Ishikawa (cell line): ENCODE data around the gene GRIK4.

ENCODE experiments used
- EP300 ChIP-seq: IDR thresholded peaks from 2 replicates; pipeline ENCODE4 v1.6.1; 2012; ENCODE audit warnings: borderline replicate concordance
- NFIC ChIP-seq: IDR thresholded peaks from 2 replicates; pipeline ENCODE4 v1.6.1; 2012
- TAF1 ChIP-seq: IDR thresholded peaks from 2 replicates; pipeline ENCODE4 v1.6.1; 2012; ENCODE audit warnings: low read depth, mild to moderate bottlenecking
- TEAD4 ChIP-seq: IDR thresholded peaks from 2 replicates; pipeline ENCODE4 v1.6.1; 2012
- YY1 ChIP-seq: IDR thresholded peaks from 2 replicates; pipeline ENCODE4 v1.6.1; 2012; ENCODE audit warnings: low read depth
- ZBTB7A ChIP-seq: IDR thresholded peaks from 2 replicates; pipeline ENCODE4 v1.6.1; 2012; ENCODE audit warnings: low read depth
- TF ChIP-seq, protein P1 (sequence below): IDR thresholded peaks from 2 replicates; pipeline ENCODE4 v1.6.1; 2012

DNA sequence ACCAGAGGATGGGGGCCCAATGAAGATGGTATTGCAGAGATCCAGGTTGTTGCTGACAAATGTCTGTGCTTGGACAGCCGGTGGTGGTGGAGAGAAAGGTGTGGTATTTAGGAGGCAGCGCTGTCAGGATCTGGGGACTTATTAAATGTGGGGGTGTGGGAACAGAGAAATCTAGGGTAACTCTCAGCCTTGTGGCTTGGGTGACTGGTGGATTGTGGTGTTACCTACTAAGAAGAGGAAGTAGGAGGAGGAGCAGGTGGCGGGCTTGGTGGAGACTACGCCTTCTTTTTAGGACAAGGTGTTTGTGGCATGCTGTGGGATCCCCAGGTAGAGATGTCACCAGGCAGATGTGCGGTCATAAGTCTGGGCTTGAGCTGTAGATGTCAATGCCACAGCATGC lies 144.0 kb downstream of the GRIK4 start:
- TF ChIP-seq EP300, result no peak
- no peak for TF ChIP-seq TAF1
- no peak for TF ChIP-seq YY1
- TF ChIP-seq NFIC, result no peak
- TF ChIP-seq, protein P1, sequence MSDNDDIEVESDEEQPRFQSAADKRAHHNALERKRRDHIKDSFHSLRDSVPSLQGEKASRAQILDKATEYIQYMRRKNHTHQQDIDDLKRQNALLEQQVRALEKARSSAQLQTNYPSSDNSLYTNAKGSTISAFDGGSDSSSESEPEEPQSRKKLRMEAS, result no peak
- no peak for TF ChIP-seq TEAD4
- no peak for TF ChIP-seq ZBTB7A
